ENCODE measurements around the gene RNFT1. TPM values are rescaled to one million over a fixed set of nuclear protein-coding genes. Genes with fewer than 3 reads are reported as not detected.

RNFT1 gene
- total RNA-seq, 4 donors from 2014 or later = 12.4 to 17.4 (median 14.4) TPM

DNA sequence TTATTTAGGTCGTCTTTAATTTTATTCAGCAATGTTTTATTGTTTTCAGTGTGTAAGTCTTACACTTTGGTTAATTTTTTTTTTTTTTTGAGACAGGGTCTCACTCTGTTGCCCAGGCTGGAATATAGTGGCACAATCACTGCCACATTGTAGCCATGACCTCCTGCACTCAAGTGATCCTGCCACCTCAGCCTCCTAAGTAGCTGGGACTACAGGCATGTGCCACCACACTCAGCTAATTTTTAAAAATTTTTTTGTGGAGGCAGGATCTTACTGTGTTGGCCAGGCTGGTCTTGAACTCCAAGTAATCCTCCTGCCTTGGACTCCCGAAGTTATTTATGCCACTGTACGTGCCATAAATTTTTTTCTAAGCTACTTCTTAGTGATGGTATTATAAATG lies 57.1 kb downstream of the RNFT1 start:
- no peak overlapping the region for H3K4me3 ChIP-seq (ENCODE audit: low read depth, poor library complexity, severe bottlenecking)
- no peak for TF ChIP-seq POLR2A (IDR thresholded peaks at IDR 0.05)
- TF ChIP-seq, protein P1, sequence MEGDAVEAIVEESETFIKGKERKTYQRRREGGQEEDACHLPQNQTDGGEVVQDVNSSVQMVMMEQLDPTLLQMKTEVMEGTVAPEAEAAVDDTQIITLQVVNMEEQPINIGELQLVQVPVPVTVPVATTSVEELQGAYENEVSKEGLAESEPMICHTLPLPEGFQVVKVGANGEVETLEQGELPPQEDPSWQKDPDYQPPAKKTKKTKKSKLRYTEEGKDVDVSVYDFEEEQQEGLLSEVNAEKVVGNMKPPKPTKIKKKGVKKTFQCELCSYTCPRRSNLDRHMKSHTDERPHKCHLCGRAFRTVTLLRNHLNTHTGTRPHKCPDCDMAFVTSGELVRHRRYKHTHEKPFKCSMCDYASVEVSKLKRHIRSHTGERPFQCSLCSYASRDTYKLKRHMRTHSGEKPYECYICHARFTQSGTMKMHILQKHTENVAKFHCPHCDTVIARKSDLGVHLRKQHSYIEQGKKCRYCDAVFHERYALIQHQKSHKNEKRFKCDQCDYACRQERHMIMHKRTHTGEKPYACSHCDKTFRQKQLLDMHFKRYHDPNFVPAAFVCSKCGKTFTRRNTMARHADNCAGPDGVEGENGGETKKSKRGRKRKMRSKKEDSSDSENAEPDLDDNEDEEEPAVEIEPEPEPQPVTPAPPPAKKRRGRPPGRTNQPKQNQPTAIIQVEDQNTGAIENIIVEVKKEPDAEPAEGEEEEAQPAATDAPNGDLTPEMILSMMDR (IDR thresholded peaks at IDR 0.05) = no peak
- 87 to 94% methylated on average over 3 of the region's 3 CpGs for WGBS, 2 donors
- no peak for DNase-seq (ENCODE audit: low spot score in 2 of 2)
- intact Hi-C loops (cut with DNase I; ENCODE audit: low total_unique reads) = loop anchor here (10.0 kb wide), 1 partner anchor 137 kb away; no protein-coding TSS in a partner anchor

- no peak overlapping the region for H3K4me3 ChIP-seq (ENCODE audit: low read depth, poor library complexity, severe bottlenecking)
- TF ChIP-seq, protein P1 (IDR thresholded peaks at IDR 0.05) = no peak
- TF ChIP-seq POLR2A (IDR thresholded peaks at IDR 0.05) = no peak
- 85 to 91% methylated on average over 2 of the region's 2 CpGs for WGBS, 2 donors
- intact Hi-C loops (cut with DNase I; ENCODE audit: low total_unique reads) = loop anchor here (10.0 kb wide), 1 partner anchor 141 kb away; no protein-coding TSS in a partner anchor
- no peak for DNase-seq (ENCODE audit: low spot score in 2 of 2)
Measured at GRCh38 chr17:59903455-59903854, 61.1 kb downstream of the RNFT1 start.

Other genes starting within 250 kb of the RNFT1 start
- gene TUBD1, start 71.8 kb downstream of the RNFT1 start, total RNA-seq = 10 to 100 TPM in 2 of 4 donors, 1 to 10 TPM in 2; 8.2 to 22.5 (median 13.2) TPM
- 10 to 100 TPM; 21.3 to 52.5 (median 28.2) TPM for gene RPS6KB1, start 71.6 kb downstream of the RNFT1 start, total RNA-seq
- 10 to 100 TPM; 13.5 to 18.5 (median 16.2) TPM for gene HEATR6, start 114.2 kb upstream of the RNFT1 start, total RNA-seq
- gene CA4, start 185.2 kb upstream of the RNFT1 start, total RNA-seq = 1 to 10 TPM; 1.5 to 3.5 (median 2.0) TPM

All from lower leg skin (tissue), 4 donors.